GM18861 (cell line): ENCODE measurements around the gene ZYG11A.

Source experiments
- ATAC-seq: cut with Tn5 transposase; IDR thresholded peaks from one replicate; pipeline ENCODE4 v1.9.1; 2021; ENCODE audit not compliant: unreplicated experiment

Gene ZYG11A

DNA sequence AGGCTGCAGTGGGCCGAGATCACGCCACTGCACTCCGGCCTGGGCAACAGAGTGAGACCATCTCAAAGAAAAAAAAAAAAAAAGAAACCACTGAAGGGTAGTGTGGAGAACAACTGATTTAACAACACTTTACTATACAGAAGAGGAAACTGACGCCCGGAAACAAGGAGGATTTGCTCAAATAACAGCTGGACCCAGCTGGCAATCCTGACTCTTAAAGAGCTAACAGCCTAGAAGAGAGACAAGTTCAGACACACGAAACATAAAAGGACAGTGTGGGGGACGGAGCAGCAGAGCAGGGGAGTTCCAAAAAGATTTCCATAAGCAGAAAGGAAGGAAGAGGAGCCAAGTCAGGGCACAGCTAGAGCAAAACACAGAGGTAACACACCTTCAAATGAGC is 74.6 kb downstream of the ZYG11A start:
- ATAC-seq, result no peak

DNA sequence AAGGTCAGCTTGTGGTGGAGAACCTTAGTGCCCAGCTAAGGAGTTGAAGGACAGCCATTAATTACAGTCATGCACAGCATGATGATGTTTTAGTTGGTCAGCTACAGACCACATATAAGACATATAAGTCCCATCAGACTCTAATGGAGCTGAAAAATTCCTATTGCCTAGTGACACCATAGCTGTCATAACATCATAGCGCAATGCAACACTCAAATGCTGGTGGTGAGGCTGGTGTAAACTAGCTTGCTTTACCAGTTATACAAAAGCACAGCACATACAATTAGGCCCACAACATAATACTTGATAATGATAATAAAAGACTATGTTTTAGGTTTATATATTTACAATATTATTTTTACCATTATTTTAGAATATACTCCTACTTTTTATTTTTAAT is 75.0 kb downstream of the ZYG11A start:
- ATAC-seq, result no peak

DNA sequence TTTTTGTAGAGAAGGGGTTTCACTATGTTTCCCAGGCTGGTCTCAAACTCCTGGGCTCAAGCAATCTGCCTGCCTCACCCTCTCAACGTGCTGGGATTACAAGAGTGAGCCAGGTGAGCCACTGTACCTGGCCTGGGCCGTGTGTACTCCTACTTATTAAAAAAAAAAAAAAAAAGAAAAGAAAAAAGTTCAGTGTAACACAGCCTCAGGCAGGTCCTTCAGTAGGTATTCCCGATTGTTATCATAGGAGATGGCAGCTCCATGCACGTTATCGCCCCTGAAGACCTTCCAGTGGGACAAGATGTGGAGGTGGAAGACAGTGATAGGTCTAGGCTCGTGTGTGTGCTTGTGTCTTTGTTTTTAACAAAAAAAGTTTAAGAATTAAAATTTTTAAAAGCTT is 75.6 kb downstream of the ZYG11A start:
- no peak for ATAC-seq

GRCh38 chr1:52919051-52919722 is 76.6 kb downstream of the ZYG11A start:
- no peak for ATAC-seq

GRCh38 chr1:52919723-52920483 is 77.3 kb downstream of the ZYG11A start:
- ATAC-seq, result no peak

- no peak for ATAC-seq
These were observed 78.3 kb downstream of the ZYG11A start for GRCh38 chr1:52920791-52921291.

GRCh38 chr1:52925571-52926005 is 83.0 kb downstream of the ZYG11A start:
- ATAC-seq, result no peak

GRCh38 chr1:52926864-52927211 is 84.3 kb downstream of the ZYG11A start:
- ATAC-seq, result no peak

DNA sequence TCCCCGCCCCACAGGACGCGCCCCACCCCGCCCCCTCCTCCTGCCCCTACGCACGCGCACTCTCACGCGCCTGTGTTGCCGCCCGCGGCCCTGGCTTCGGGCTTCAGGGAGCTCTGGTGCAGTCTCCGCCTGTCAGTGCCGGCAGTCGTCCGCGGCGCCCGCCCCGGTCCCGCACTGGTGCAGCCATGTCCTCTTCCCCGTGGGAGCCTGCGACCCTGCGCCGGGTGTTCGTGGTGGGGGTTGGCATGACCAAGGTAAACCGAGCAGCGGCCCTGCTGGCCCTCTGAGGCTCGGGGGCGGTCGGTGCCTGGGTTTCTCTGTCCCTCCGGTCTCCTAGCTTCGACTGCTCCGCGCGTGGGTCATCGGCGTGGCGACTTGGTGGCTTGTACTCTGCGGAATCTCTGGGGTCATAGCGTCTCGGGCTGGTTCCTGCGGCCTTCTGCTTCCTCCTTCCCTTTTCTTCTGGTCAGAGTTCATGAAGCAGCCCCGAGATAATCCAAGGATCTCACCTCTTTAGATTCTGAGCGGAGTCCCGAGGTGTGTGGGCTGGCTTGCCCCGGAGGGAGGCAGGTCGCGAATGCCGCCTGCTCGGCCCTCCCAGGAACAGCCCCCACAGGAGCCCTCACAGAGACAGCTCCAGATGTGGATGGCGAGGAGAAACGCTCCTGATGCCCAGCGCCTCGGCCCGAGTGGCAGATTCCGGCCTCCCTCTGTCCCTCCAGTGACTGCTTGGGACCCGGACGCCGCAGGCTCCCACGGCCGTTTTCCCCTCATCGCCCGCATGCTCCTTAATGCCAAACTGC is 84.9 kb downstream of the ZYG11A start, which contains the start of gene SCP2:
Gene SCP2, plus strand, starts transcription at position 65 of the 803 bp plus-strand sequence. Its CDS starts 121 bp downstream, at position 186.
- no peak for ATAC-seq

GRCh38 chr1:52928015-52928404 is 85.5 kb downstream of the ZYG11A start:
- ATAC-seq, result no peak

GRCh38 chr1:52929019-52929418 is 86.5 kb downstream of the ZYG11A start:
- no peak for ATAC-seq

DNA sequence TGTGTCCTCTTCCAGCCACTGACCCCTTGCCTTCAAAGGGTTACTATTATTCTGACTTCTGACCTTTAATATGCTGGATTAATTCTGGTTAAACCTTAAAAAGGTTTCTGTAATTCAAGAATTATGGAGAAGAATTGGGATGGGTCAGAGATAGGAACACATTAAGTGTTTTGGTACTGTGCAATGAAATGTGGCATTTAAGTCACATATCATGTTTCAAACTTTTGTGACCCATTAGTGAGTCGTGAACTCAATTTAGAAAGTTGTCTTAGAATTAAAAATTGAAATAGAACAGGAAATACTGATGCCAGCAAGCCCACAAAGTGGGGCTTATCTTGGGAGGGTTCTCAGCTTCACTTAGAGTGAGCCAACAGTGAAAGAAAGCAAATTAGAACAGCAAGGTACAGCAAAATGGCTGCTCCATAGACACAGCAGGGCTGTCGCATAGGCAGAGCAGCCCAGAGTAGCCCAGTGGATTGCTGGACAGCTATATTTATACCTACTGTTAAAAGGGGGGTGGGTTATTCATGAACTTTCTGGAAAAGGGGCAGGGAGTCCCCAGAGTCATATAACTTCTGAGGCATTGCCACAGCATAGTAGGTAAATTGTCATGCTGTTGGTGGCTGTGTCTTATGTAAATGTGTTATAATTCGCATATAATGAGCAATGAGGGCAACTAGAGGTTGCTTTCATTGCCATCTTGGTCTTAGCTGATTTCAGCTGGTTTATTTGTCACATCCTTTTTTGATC is 95.0 kb downstream of the ZYG11A start:
- no peak for ATAC-seq

GRCh38 chr1:52938183-52938451 is 95.6 kb downstream of the ZYG11A start:
- no peak for ATAC-seq

DNA sequence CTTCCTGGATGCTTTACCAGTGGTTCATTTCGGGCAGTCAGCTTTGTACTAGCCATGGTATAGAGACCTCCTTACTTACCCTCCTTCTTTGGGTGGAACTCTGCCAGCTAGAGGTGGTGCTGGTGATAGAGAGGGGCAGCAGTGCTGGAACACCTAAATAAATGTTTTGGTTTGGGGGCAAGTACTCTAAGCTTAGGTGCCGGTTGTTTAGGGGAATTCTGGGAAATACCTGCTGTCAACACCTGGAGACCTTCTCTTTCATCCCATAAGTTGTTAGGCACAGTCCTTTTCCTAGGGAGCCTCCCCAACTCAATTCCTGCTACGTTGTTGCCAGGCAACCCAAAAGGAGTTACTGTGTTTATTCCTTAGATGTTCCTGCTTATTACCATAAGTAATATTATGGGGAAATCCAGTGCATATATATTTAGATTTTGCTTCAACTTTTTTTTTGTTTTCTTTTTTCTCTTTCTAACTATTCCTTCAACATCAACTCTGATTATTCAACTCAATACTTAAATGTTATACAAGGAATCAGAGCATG is 101.4 kb downstream of the ZYG11A start:
- ATAC-seq, result no peak

DNA sequence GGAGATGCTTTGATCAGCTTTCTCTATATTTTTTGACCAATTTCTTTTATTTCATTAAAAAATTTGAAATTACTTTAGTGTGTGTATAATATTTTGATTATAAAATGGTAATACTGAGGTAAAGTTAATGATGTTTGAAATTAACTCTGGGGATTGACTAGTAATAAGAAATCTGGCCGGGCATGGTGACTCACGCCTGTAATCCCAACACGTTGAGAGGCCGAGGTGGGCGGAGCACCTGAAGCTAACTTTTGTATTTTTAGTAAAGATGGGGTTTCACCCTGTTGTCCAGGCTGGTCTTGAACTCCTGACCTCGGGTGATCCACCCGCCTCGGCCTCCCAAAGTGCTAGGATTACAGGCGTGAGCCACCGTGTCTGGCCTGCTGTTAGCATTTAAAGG is 102.0 kb downstream of the ZYG11A start:
- ATAC-seq, result no peak
